Bronchial epithelial cell (primary cell): ENCODE results near the gene DNAJB5. TPM values are rescaled to one million over a fixed set of nuclear protein-coding genes. Genes with fewer than 3 reads are reported as not detected.

Experiments
- DNase-seq: peaks from one replicate; pipeline ENCODE4 v3.0.0-alpha.2; 2010; ENCODE audit warnings: low read depth
- FAIRE-seq: peaks from 2 replicates; lab custom pipeline; 2011; peaks lifted over from hg19 to GRCh38; lab: Jason Lieb, UNC
- H3K27me3 ChIP-seq: 2 replicates; pipeline ENCODE4 v1.5.1; 2011; ENCODE audit warnings: low read length; ENCODE audit not compliant: control insufficient read depth, insufficient read depth
- H3K36me3 ChIP-seq: 2 replicates; pipeline ENCODE4 v1.5.1; 2011; ENCODE audit warnings: low read length; ENCODE audit not compliant: control insufficient read depth, insufficient read depth
- H3K4me3 ChIP-seq: 2 replicates; pipeline ENCODE4 v1.5.1; 2011; ENCODE audit warnings: mild to moderate bottlenecking, low read depth, low read length, control low read depth
- total RNA-seq: library from RNA; depleted of rRNA; stranded (reverse); fragments of >200 nt; gene quantifications from 2 replicates; pipeline ENCODE4 v1.2.1, GENCODE V29; 2014
- TF ChIP-seq, protein P1 (sequence below): IDR thresholded peaks from 2 replicates; pipeline ENCODE4 v1.5.1; 2011; ENCODE audit warnings: mild to moderate bottlenecking, moderate library complexity, low read length, control low read depth, inconsistent platforms; ENCODE audit not compliant: insufficient read depth, severe bottlenecking

The DNAJB5 gene
- total RNA-seq, 1 donor from 2014 or later = 8.2 TPM

DNA sequence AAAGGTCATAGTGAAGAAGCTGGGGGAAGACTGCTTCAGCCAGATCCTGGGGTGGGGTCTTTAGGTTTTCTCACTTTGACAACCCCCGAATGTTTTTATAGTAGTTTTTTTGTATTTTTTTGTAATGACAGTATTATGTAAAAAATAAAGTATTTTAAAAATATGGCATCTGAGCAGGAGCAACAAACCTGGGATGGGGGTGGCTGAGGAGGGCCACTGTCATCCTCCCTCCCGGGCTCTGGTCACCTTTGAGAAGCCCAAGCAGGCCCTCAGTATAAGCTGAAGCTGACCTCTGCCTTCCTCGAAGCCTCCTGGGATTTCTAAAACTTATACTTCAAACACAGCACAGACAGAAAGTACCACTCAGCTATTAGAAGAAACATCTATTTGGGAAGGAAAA, 8.7 kb downstream of the DNAJB5 start:
- no peak overlapping the region for H3K4me3 ChIP-seq
- no peaks in the 10 kb centered on the region for H3K27me3 ChIP-seq
- TF ChIP-seq, protein P1, sequence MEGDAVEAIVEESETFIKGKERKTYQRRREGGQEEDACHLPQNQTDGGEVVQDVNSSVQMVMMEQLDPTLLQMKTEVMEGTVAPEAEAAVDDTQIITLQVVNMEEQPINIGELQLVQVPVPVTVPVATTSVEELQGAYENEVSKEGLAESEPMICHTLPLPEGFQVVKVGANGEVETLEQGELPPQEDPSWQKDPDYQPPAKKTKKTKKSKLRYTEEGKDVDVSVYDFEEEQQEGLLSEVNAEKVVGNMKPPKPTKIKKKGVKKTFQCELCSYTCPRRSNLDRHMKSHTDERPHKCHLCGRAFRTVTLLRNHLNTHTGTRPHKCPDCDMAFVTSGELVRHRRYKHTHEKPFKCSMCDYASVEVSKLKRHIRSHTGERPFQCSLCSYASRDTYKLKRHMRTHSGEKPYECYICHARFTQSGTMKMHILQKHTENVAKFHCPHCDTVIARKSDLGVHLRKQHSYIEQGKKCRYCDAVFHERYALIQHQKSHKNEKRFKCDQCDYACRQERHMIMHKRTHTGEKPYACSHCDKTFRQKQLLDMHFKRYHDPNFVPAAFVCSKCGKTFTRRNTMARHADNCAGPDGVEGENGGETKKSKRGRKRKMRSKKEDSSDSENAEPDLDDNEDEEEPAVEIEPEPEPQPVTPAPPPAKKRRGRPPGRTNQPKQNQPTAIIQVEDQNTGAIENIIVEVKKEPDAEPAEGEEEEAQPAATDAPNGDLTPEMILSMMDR = no peak
- FAIRE-seq (no peak), DNase-seq (no peak)
- peaks cover 9% of the 10 kb centered on the region for H3K36me3 ChIP-seq

DNA sequence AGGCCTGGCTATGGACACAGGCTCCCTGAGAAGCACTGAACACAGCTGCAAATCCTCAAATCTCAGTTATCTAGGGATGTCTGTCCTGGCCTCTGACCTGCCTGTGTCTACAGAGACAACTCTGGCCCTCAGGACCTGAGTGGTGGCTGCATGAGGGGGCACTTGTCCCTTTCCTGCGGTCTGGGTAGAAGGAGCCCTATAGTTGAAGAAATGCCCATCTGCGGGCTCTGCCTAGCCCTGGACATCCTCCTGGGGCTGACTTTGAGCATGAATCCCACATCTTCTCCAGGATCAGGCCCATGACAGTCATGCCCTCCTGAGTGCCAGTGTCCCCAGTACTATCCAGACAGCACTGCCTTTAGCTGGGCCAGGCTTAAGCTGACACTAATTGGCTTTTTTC, 10.0 kb downstream of the DNAJB5 start:
- H3K4me3 ChIP-seq = no peak overlapping the region
- FAIRE-seq = no peak

DNA sequence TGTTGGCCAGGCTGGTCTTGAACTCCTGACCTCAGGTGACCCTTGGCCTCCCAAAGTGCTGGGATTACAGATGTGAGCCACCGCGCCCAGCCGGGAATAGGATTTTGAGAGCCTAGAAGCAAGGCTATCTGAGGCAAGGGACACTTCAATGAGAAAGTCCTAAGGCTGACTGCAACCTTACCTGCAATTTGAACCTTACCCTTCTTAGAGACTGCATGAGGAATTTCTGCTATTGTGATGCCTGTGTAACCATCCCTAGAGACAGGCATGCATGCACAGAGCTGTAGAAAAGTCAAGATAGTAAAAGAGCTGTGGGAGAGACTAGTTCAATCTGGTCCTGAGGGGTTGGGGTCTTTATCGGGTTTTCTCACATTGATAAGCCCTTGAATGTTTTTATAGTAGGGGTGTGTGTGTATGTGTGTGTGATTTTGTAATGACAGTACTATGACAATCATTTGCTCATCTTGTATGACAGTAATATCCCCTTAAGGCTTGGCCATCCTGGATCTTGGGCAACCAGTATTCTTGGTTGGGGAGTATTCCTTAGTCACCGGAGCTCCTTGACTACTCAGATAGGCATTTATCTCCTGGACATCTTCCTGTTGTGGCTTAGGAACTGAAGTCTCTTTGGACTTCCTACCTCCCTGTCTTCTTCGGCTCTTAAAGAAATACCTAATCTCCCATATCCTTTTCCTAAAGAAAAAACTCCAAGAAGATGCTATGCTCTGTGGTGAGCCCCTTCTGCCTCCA, 11.2 kb downstream of the DNAJB5 start:
- no peak overlapping the region for H3K4me3 ChIP-seq
- TF ChIP-seq, protein P1 = no peak
- no peaks in the 10 kb centered on the region for H3K27me3 ChIP-seq
- peak; percentile 83 for DNase-seq
- no peak for FAIRE-seq
- H3K36me3 ChIP-seq = peaks cover 9% of the 10 kb centered on the region

More for the DNA sequence above, 10.0 kb downstream of the DNAJB5 start:
- DNase-seq = no peak
- H3K27me3 ChIP-seq = no peaks in the 10 kb centered on the region
- TF ChIP-seq, protein P1 = no peak
- peaks cover 9% of the 10 kb centered on the region for H3K36me3 ChIP-seq

DNA sequence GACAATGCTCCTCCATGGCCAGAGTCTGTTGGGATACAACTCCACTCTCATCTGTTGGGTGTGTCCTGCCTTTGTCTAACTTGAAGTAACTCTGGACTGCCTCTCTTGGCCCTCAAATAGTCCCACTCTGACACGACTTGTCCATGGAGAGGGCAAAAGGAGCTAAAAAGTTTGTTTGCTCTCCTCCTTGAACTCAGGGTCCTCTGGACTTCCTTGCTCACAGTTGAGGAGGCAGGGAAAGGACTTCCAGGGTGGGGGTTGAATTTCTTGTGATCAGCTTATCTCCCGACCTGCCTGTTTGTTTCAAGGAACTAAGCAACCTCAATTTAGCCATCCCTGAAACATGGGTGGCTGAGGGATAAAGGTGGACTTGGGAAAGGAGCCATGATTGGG, 11.7 kb downstream of the DNAJB5 start:
- peaks cover 8% of the 10 kb centered on the region for H3K36me3 ChIP-seq
- H3K4me3 ChIP-seq = no peak overlapping the region
- TF ChIP-seq, protein P1 = no peak
- H3K27me3 ChIP-seq = no peaks in the 10 kb centered on the region
- DNase-seq (no peak), FAIRE-seq (no peak)

DNA sequence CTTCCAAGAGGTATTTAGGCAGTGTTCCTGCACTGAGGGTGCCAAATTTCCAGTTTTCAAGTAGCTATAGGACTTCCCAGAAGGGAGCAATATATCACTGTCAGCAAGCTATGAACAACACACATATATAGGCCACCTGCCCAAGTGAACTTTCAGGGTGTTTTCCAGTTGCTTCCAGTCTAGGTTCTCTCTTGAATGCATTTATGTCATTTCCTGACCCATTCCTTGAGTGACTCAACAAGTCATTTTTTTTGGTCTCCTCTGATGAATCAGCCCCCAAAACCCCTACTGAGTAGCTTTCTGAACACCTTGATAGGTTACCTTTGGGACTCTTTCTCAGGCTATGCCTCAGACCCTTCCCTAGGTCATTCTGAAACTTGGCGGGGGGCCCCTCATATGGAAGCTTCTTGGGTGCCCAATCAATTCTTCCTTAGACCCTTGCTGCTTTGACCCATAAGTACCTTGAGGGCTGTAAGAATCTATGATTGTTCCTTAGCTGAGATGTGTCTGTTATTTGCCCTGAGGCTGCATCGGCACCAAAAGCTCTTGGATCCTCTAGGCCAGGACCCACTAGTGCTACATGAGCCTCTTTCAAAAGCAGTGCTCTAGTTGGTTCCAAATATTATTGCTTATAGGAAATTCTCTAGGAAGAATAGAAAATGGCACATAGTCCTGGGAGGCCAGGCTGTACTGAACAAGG, 12.4 kb downstream of the DNAJB5 start:
- no peaks in the 10 kb centered on the region for H3K27me3 ChIP-seq
- no peak overlapping the region for H3K4me3 ChIP-seq
- DNase-seq (peak; percentile 90), FAIRE-seq (no peak)
- peaks cover 2% of the 10 kb centered on the region for H3K36me3 ChIP-seq
- TF ChIP-seq, protein P1 = no peak
